MM.1S (cell line): ENCODE results near the gene CELF4.

Experiments
- DNase-seq: peaks from one replicate; pipeline ENCODE4 v3.0.0-alpha.2; 2015
- H2AFZ ChIP-seq: fragments of 300-600 bp; sonication (generic); 2 replicates; pipeline ENCODE4 v1.6.0; 2016; ENCODE audit warnings: antibody characterized with exemption, low read length
- H3F3A ChIP-seq: fragments of 300-600 bp; sonication (generic); 2 replicates; pipeline ENCODE4 v1.6.1; 2016; ENCODE audit warnings: mild to moderate bottlenecking, antibody characterized with exemption, low read length, moderate library complexity, mixed read lengths; ENCODE audit not compliant: insufficient read depth
- H3K27ac ChIP-seq: fragments of 300-600 bp; sonication (generic); 2 replicates; pipeline ENCODE4 v1.5.1; 2016; ENCODE audit warnings: mild to moderate bottlenecking, low read length
- H3K27me3 ChIP-seq: fragments of 300-600 bp; sonication (generic); replicated peaks from 2 replicates; pipeline ENCODE4 v1.6.0; 2016; ENCODE audit warnings: low read length; ENCODE audit not compliant: insufficient read depth
- H3K36me3 ChIP-seq: fragments of 300-600 bp; sonication (generic); replicated peaks from 2 replicates; pipeline ENCODE4 v1.6.1; 2016; ENCODE audit warnings: mild to moderate bottlenecking, low read length, mixed read lengths; ENCODE audit not compliant: insufficient read depth
- H3K4me1 ChIP-seq: fragments of 300-600 bp; sonication (generic); 2 replicates; pipeline ENCODE4 v1.6.1; 2016; ENCODE audit warnings: low read length, mixed read lengths
- H3K4me2 ChIP-seq: fragments of 300-600 bp; sonication (generic); 2 replicates; pipeline ENCODE4 v1.6.0; 2016; ENCODE audit warnings: low read depth, low read length
- H3K4me3 ChIP-seq: fragments of 300-600 bp; sonication (generic); 2 replicates; pipeline ENCODE4 v1.5.1; 2016; ENCODE audit warnings: low read length, mixed read lengths
- H3K79me2 ChIP-seq: fragments of 300-600 bp; sonication (generic); 2 replicates; pipeline ENCODE4 v1.6.1; 2016; ENCODE audit warnings: mixed run types, low read length, mixed read lengths
- H3K9ac ChIP-seq: fragments of 300-600 bp; sonication (generic); 2 replicates; pipeline ENCODE4 v1.6.1; 2016; ENCODE audit warnings: low read length, mixed read lengths
- H3K9me2 ChIP-seq: fragments of 300-600 bp; sonication (generic); replicated peaks from 2 replicates; pipeline ENCODE4 v1.6.1; 2016; ENCODE audit warnings: mild to moderate bottlenecking, low read length, mixed read lengths; ENCODE audit not compliant: insufficient read depth
- H3K9me3 ChIP-seq: fragments of 300-600 bp; sonication (generic); replicated peaks from 2 replicates; pipeline ENCODE4 v1.6.1; 2016; ENCODE audit warnings: mild to moderate bottlenecking, low read length, mixed read lengths; ENCODE audit not compliant: insufficient read depth
- H4K20me1 ChIP-seq: fragments of 300-600 bp; sonication (generic); 2 replicates; pipeline ENCODE4 v1.6.1; 2016; ENCODE audit warnings: mild to moderate bottlenecking, low read length, moderate library complexity, mixed read lengths; ENCODE audit not compliant: insufficient read depth
- EZH2 ChIP-seq: fragments of 300-600 bp; sonication (generic); optimal IDR thresholded peaks from 2 replicates; pipeline ENCODE3; 2017; ENCODE audit warnings: low read depth, mild to moderate bottlenecking, antibody characterized with exemption, low read length, mixed read lengths
- EZH2phosphoT487 ChIP-seq: fragments of 300-600 bp; sonication (generic); IDR thresholded peaks from 2 replicates; pipeline ENCODE4 v1.6.1; 2018; ENCODE audit warnings: antibody characterized with exemption, low read length
- TF ChIP-seq, protein P1 (sequence below): fragments of 300-600 bp; sonication (generic); IDR thresholded peaks from 2 replicates; pipeline ENCODE4 v1.5.1; 2016; ENCODE audit warnings: antibody characterized with exemption, low read length, mixed read lengths

The CELF4 gene

DNA sequence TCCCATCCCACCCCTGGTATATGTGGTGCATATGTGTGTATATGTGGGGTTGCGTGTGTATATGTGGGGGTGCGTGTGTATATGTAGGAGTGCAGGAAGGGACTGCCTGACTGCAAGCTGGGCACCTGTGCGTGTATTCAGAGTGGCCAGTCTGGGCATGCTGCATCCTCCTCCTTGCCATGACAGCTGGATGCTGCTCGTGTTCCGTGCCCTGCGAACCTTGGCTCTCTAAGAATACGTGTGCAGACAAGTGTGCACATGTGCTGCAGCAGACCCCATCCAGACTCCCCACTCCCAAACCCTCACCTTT lies 222.1 kb downstream of the CELF4 start:
- DNase-seq, result no peak
- no peaks in the 10 kb centered on the region for H3K4me1 ChIP-seq
- no peak overlapping the region for H3K27ac ChIP-seq
- no peak overlapping the region for H3K9ac ChIP-seq
- no peaks in the 10 kb centered on the region for H3K79me2 ChIP-seq
- H3K27me3 ChIP-seq, result no peaks in the 10 kb centered on the region
- no peaks in the 10 kb centered on the region for H3K9me2 ChIP-seq
- no peak overlapping the region for H2AFZ ChIP-seq
- H3F3A ChIP-seq, result no peaks in the 10 kb centered on the region
- no peak overlapping the region for H3K4me3 ChIP-seq
- no peak overlapping the region for H3K4me2 ChIP-seq
- H4K20me1 ChIP-seq, result no peaks in the 10 kb centered on the region
- TF ChIP-seq EZH2 (no peak), EZH2phosphoT487 (no peak)
- H3K9me3 ChIP-seq, result no peaks in the 10 kb centered on the region
- H3K36me3 ChIP-seq, result no peaks in the 10 kb centered on the region

DNA sequence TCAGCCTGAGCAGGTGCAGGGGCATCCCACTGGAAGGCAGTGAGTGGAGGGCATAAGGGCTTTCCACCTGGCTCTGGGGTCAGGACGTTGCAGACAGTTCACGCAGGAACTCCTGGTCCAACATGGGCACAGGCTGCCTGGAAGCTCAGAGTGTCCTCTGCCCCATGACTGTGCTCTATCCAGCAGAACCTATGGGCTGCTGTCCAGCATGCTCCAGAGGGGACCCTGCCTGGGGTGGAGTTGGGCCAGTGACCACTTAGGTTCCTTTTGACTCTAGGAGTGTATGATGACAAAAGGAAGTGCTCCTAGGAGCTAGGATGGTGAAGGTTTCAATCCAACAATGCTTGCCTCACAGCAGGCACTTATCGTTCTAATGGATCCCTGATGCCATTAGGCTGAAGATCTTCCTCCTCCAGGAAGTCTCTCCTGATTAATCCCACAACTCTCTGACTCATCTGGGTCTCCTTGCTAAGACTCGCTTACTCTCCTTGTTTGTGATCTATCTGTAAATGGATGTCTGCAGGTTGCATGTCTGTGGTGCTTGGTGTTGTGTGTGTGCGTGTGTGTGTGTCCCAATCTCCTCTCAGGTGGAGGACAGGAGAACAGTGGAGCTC lies 224.0 kb downstream of the CELF4 start:
- Histone ChIP-seq H3K27ac (no peak overlapping the region), H4K20me1 (no peaks in the 10 kb centered on the region), H3K9ac (no peak overlapping the region), H3F3A (no peaks in the 10 kb centered on the region), H3K36me3 (no peaks in the 10 kb centered on the region), H3K79me2 (no peaks in the 10 kb centered on the region), H3K4me3 (no peak overlapping the region), H3K27me3 (no peaks in the 10 kb centered on the region), H3K4me1 (no peaks in the 10 kb centered on the region), H3K9me2 (no peaks in the 10 kb centered on the region), H3K9me3 (no peaks in the 10 kb centered on the region), H2AFZ (no peak overlapping the region), H3K4me2 (no peak overlapping the region)
- no peak for TF ChIP-seq EZH2
- TF ChIP-seq EZH2phosphoT487, result no peak
- TF ChIP-seq, protein P1, sequence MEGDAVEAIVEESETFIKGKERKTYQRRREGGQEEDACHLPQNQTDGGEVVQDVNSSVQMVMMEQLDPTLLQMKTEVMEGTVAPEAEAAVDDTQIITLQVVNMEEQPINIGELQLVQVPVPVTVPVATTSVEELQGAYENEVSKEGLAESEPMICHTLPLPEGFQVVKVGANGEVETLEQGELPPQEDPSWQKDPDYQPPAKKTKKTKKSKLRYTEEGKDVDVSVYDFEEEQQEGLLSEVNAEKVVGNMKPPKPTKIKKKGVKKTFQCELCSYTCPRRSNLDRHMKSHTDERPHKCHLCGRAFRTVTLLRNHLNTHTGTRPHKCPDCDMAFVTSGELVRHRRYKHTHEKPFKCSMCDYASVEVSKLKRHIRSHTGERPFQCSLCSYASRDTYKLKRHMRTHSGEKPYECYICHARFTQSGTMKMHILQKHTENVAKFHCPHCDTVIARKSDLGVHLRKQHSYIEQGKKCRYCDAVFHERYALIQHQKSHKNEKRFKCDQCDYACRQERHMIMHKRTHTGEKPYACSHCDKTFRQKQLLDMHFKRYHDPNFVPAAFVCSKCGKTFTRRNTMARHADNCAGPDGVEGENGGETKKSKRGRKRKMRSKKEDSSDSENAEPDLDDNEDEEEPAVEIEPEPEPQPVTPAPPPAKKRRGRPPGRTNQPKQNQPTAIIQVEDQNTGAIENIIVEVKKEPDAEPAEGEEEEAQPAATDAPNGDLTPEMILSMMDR, result no peak
- DNase-seq, result no peak

DNA sequence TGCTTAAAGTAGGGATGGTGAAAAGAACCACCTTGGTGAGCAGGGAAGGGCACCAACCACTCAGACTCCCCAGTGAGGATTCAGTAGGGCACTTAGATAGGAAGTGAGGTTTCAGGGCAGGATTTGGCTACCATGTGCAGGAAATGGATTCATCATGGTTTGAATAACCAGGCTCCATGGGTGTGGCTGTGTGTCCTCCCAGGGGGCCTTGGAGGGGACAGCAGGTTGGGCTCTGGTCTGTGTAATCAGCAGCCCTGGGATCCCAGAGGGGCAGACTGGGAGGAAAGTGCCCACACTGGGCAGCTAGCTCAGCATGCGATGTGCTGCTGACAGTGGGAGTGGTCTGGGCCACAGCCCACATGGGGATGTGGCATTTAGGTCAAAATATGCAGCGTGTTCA lies 224.6 kb downstream of the CELF4 start:
- Histone ChIP-seq H3K4me3 (no peak overlapping the region), H3K9ac (no peak overlapping the region), H3K27ac (no peak overlapping the region), H3K4me2 (no peak overlapping the region), H3K4me1 (no peaks in the 10 kb centered on the region), H3K9me2 (no peaks in the 10 kb centered on the region), H3K79me2 (no peaks in the 10 kb centered on the region), H2AFZ (no peak overlapping the region), H4K20me1 (no peaks in the 10 kb centered on the region), H3F3A (no peaks in the 10 kb centered on the region), H3K27me3 (no peaks in the 10 kb centered on the region), H3K9me3 (no peaks in the 10 kb centered on the region), H3K36me3 (no peaks in the 10 kb centered on the region)
- no peak for DNase-seq
- TF ChIP-seq EZH2phosphoT487, result no peak
- TF ChIP-seq, protein P1, result no peak
- no peak for TF ChIP-seq EZH2

DNA sequence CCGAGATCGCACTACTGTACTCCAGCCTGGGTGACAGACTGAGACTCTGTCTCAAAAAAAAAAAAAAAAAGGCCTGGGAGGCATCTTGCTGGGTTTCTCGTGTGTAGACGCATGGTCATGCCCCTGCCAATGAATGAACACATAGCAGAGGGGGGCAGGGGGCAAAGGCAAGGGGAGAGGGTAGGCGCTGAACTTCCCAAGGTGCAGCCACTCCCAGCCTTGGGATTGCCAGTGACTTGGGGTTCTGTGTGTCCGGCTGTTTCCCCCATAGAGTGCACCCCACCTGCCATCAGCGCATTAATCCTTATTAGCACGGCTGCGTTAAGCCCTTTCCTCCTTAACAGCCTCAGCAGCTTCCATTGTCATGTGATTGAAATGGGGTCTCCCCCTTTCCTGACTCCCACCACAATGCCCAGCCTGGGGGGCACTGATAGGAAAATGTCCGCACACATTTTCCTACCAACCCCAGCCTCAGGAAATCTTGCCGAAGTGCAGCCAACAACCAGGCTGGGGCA lies 225.8 kb downstream of the CELF4 start:
- no peaks in the 10 kb centered on the region for H3K36me3 ChIP-seq
- H3K27me3 ChIP-seq, result no peaks in the 10 kb centered on the region
- H3K9ac ChIP-seq, result no peak overlapping the region
- no peak overlapping the region for H3K27ac ChIP-seq
- H3K79me2 ChIP-seq, result no peaks in the 10 kb centered on the region
- no peak for DNase-seq
- no peaks in the 10 kb centered on the region for H3K9me2 ChIP-seq
- H4K20me1 ChIP-seq, result no peaks in the 10 kb centered on the region
- H3K4me1 ChIP-seq, result no peaks in the 10 kb centered on the region
- H3K4me2 ChIP-seq, result no peak overlapping the region
- no peaks in the 10 kb centered on the region for H3F3A ChIP-seq
- TF ChIP-seq, protein P1, result no peak
- TF ChIP-seq EZH2phosphoT487 (no peak), EZH2 (no peak)
- H3K4me3 ChIP-seq, result no peak overlapping the region
- no peak overlapping the region for H2AFZ ChIP-seq
- H3K9me3 ChIP-seq, result no peaks in the 10 kb centered on the region
